HG02884 (cell line): ENCODE results near the gene SLC6A8.
"Not testable (repeated sequence)": the region's sequence is repeated elsewhere in the genome, so short reads cannot be mapped to it uniquely, and the experiment has no call there.

Source experiments
- ATAC-seq: cut with Tn5 transposase; IDR thresholded peaks from one replicate; pipeline ENCODE4 v1.9.1; 2021; ENCODE audit warnings: mild to moderate bottlenecking, moderate library complexity; ENCODE audit not compliant: unreplicated experiment

SLC6A8 gene

GRCh38 chrX:153705403-153706060, 17.8 kb downstream of the SLC6A8 start:
- not testable (repeated sequence) for ATAC-seq

GRCh38 chrX:153706799-153707198, 19.1 kb downstream of the SLC6A8 start:
- no peak for ATAC-seq

- ATAC-seq: no peak
Observed at GRCh38 chrX:153707406-153707805, 19.7 kb downstream of the SLC6A8 start.

GRCh38 chrX:153708415-153708814, 20.7 kb downstream of the SLC6A8 start:
- no peak for ATAC-seq

DNA sequence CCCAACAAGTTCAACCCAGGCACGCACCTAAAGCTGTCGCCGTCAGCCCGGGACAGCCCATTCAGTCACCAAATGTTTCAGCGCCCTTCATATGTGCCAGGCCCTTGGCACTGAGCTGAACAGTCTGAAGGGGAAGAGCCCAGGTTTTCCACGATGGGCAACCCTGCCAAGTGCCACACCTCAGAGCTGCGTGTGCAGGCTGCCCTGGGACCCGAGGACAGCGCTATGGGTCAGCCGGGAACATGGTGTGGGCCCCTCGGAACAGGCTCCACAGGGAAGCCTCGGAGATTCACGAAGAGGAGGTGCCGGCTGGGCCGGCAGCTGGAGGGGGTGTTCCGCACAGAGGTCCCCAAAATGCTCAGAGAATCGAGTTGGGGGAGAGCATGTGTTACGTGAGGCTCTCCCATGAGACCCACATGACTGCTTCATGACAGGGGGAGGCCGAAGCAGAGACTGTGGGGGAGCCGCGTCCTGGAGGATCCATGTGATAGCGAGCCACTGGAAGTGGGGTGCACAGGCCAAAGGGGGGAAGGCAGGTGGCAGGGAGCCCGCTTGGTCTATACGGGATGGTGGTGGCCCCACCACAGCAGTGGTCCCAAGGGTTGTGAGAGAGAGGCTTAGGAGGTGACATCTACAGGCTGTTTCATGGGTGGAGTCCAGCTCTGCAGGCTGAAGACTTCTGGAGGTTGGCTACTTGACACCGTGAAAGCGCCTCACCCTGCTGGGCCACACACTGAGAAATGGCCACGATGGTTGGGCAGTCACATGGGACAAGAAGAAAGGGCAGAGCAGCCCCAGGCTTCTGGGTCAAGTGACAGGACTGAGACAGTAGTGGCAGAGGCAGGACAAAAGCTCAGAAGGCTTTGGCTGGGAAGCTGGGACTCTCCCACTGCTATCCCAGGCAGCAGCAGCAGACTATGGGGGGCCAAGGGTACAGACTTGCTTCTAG, 22.3 kb downstream of the SLC6A8 start:
- no peak for ATAC-seq

DNA sequence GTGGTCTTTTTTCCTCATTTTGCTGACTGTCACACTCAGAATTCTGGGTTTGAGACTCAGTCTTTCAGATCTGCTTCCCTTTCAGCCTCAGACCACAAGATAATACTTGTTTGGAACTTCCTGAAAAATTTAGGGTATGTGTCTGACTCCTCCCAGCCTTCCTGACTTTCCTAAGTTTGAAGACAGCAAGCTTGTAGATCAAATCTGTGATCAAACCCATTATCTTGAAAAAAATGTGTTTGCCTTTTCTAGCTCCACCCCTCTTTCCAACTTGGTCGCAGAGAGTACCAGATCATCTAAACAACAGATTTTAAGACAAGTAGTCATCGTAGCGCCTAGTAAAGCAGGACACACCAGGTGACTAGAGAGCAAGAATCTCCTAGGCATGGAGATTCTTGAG, 26.5 kb downstream of the SLC6A8 start:
- no peak for ATAC-seq

DNA sequence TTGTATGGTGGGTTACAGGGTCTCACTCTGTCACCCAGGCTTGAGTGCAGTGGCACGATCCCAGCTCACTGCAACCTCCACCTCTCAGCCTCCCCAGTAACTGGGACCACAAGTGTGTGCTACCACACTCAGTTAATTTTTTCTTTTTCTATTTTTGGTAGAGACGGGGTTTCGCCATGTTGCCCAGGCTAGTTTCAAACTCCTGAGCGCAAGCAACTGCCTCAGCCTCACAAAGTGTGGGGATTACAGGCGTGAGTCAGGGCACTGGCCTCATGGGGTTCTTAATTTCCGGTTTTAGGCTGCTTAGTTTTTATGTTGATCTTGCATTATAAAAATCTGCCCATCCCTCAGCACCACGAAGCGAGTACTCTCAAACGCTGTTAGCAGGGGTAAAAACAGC, 29.7 kb downstream of the SLC6A8 start:
- no peak for ATAC-seq

- no peak for ATAC-seq
Observed at GRCh38 chrX:153719238-153719637, 31.5 kb downstream of the SLC6A8 start.

- no peak for ATAC-seq
Observed at GRCh38 chrX:153719701-153720100, 32.0 kb downstream of the SLC6A8 start.

DNA sequence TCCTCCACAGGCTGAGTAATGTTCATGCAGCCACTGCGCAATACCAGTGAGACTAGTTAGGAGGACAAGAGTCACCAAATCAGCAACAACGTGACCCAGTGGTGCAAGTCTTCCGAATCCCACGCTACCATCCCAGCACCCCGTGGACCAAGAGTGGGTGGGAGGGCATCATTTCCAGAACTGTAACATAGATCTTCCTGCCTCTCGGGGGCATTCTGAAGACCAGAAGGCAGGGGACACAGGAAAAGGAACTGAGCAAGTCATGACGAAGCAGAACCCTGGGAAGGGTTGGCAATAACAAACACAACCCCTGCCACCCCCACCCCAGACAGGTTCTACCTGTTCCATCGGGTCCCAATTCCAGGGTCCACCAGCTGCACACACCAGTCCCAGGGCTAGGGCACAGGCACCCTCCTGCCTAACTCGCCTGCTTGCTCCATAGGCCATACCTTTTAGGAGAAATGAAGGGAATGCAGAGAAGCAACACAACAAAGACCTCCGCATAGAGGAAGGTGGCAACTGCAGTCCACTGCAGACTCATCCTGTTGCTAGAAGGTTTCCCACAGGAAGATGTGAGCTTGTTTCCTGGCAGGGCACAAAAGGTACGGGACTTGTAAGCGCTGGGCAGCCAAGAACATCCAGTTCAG, 35.1 kb downstream of the SLC6A8 start:
- ATAC-seq: no peak

GRCh38 chrX:153723351-153724251, 35.9 kb downstream of the SLC6A8 start:
- peak; percentile 34 for ATAC-seq

GRCh38 chrX:153724252-153725038, 36.7 kb downstream of the SLC6A8 start, which contains the start of the genes ABCD1 and BCAP31:
TSS of gene ABCD1 (plus strand) at chrX:153724856. CDS start at chrX:153725267, 411 bp downstream.
TSS of gene BCAP31 (minus strand) at chrX:153724387. CDS start at chrX:153723244, 1,143 bp downstream.
- peak; percentile 51 for ATAC-seq

GRCh38 chrX:153725039-153725831, 37.5 kb downstream of the SLC6A8 start:
- no peak for ATAC-seq

- no peak for ATAC-seq
Observed at GRCh38 chrX:153725832-153726285, 38.1 kb downstream of the SLC6A8 start.

GRCh38 chrX:153726286-153727122, 38.8 kb downstream of the SLC6A8 start:
- ATAC-seq: peak; percentile 44

DNA sequence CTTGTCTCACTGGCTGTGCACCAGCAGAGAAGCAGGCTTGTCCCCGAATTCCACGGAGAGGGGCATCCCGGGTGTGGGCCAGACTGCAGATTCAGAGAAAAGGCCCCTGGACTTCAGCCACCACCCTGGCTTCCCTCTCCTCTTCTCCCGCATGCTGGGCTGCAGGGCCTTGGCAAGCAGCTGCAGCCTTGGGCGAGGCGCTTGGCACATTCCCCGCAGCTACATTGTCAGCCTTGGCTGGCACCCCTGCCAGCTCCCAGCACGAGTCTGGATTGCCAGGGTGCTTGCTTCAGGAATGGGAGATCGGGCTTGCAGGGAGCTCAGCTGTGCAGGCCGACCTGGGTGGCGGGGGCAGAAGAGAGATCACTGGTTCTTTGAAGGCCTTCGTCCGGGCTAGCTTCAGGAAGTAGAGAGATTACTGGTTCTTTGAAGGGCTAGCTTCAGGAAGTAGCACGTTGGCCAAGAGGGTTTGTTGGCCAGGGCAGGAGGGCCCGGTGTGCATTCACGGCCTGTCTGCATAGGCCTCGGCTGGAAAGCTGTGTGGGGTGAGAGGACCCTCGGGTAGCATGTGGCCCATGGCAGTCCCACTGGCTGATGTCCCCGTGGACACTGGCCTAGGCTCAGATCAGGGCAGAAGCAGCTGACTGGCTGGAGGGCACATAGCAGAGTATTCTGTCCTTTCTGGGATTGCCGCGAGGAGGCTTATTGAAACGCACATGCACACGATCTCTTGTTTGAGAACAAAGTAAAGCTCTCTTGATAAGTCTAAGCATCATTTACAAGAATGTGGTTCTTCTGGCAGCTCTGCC, 39.6 kb downstream of the SLC6A8 start:
- no peak for ATAC-seq

GRCh38 chrX:153728095-153728494, 40.4 kb downstream of the SLC6A8 start:
- ATAC-seq: no peak
